Measurements from ENCODE around the gene AUTS2. TPM values are rescaled to one million over a fixed set of nuclear protein-coding genes. Genes with fewer than 3 reads are reported as not detected.
"Not testable (repeated sequence)": the region's sequence is repeated elsewhere in the genome, so short reads cannot be mapped to it uniquely, and the experiment has no call there.

AUTS2 gene
- total RNA-seq, 1 experiment from 2014 or later, result 4.6 TPM

DNA sequence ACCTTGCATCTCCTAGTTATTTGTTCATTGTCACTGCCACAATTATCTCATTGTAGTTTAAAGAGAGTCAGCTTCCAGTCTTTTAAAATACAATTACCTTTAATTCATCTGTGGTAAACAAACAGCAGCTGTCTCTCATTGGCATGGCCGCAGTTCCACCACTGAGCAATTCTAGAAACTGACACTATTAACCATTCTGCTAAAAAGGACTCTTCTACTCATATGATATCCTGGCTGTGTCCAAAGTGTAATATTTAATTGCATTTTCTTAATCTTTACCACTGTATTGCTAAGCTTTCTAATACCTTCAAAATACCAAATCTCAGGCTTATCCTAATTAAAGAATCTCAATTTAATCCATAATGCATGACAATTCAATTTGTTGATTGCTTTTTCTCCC is 639.0 kb downstream of the AUTS2 start:
- no peak for DNase-seq (ENCODE audit: low read depth)

- DNase-seq (ENCODE audit: low read depth), result no peak
Observed at GRCh38 chr7:70237831-70238575, 639.7 kb downstream of the AUTS2 start.

DNA sequence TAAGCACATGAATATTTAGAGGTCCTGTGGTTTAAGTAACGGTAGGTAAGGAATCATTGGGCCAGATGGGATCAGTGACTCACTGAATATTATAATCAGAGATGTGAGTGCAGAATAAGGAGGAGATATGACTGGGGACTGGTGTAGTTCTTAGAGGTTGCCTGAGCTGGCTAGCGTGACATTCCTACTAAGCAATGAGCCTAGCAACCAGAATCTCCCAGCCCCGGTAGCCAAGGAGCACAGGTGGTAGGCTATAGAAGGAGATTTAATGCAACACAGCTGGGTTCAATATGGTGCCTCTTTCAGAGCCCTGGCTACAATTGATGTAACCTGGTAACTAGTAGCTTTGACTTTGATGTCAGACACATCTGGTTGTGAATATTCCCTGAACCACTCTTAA is 641.6 kb downstream of the AUTS2 start:
- no peak for DNase-seq (ENCODE audit: low read depth)

GRCh38 chr7:70240873-70241272 is 642.6 kb downstream of the AUTS2 start:
- DNase-seq (ENCODE audit: low read depth), result no peak

DNA sequence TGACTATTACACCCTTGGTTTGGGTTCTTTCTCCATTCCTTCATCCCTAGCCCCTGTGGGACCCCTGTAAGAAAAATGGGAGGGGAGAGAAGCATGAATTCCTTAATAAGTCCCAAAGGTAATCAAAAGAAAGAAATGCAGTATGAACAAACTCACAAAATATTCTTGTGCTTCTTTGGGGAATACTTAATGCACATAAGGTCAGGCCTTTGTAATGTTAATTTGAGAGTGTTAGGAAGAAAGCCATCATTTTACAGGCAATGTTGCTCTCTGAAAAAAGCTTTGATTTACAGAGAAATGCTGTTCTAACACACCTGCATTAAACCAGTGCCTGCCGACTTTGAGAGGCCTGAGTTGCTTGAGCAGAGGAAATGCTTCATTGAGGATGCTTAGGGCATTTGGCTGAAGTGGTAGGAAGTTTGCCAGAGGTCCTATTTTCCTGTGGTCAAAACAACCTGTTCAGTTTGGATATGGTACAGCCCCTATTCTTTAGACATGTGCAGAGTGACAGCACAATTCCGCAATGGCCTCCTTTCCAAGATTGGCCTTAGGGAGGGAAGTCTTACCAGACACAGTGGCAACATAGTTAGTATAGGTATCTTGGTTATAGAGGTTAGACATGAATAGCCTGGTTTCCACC is 643.4 kb downstream of the AUTS2 start:
- DNase-seq (ENCODE audit: low read depth), result no peak

DNA sequence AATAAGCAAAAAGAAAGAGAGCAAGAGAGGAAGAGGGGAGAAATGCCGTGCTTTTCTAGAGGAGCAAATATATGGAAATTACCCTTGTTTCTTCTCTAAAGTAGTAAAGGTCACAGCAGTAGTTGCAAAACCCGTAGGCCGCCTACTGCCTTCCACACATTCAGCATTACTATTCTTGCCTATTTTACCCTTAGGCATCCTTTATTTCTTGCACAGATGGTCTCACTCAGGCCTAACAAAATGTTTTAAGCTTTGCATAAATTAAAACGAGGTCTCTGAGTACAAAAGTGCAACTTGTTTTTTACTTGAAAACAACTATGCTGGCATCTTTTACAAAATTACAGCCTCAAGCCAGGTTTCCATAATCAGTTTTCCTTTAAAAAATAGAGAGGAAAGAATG is 644.6 kb downstream of the AUTS2 start:
- no peak for DNase-seq (ENCODE audit: low read depth)

DNA sequence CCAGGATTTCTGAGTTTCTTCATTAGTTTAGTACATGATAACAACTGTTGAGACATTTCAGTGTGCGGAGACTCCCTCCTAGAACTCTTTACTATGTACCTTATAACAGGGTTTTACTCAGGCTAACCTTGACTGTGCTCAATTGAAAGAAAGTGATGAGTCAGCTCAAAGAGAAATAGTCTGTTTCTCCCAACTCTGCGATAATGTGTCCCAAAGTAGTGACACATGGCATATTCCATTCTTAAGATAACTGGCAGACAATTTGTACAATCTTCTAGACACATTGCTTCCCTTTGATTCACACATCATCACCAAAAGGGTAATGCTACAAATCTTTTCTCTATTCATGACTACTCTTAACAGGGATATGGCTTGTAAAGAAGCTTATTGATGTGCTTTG is 645.2 kb downstream of the AUTS2 start:
- no peak for DNase-seq (ENCODE audit: low read depth)

DNA sequence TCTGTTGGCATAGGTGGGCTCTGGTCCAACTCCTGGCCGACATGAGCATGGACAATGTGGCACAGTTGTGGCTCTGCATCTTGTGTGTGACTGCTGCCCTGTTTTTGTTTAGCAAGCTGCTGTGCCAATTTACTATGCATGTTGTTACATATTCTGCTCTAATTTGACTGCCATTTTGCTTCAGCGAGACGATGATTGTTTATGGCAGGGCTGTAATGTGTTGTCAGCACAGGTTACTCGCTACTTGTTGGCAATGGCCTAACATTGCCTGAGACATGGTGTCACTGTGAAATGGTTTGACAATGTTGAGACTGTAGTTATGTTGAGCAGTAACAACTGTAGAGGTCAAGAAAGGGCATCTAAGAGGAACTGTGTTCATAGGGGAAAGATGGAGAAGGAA is 659.6 kb downstream of the AUTS2 start:
- DNase-seq (ENCODE audit: low read depth), result no peak

GRCh38 chr7:70259502-70259901 is 661.2 kb downstream of the AUTS2 start:
- no peak for DNase-seq (ENCODE audit: low read depth)

GRCh38 chr7:70263471-70264255 is 665.4 kb downstream of the AUTS2 start:
- DNase-seq (ENCODE audit: low read depth), result no peak

DNA sequence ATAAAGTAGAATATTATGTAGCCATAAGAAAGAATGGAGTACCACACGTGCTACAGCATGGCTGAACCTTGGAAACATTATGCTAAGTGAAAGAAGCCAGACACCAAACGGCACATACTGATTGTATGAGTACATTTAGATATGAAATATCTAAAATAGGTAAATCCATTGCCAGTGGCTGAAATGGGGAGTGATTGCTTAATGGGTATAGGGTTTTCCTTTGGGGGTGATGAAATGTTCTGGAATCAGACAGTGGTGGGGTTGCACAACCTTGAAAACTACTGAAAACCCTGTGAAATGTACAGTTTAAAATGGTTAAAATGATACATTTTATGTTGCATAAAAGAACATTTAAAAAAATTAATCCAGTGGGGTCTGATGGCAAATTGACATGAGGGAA is 667.9 kb downstream of the AUTS2 start:
- DNase-seq (ENCODE audit: low read depth), result no peak

DNA sequence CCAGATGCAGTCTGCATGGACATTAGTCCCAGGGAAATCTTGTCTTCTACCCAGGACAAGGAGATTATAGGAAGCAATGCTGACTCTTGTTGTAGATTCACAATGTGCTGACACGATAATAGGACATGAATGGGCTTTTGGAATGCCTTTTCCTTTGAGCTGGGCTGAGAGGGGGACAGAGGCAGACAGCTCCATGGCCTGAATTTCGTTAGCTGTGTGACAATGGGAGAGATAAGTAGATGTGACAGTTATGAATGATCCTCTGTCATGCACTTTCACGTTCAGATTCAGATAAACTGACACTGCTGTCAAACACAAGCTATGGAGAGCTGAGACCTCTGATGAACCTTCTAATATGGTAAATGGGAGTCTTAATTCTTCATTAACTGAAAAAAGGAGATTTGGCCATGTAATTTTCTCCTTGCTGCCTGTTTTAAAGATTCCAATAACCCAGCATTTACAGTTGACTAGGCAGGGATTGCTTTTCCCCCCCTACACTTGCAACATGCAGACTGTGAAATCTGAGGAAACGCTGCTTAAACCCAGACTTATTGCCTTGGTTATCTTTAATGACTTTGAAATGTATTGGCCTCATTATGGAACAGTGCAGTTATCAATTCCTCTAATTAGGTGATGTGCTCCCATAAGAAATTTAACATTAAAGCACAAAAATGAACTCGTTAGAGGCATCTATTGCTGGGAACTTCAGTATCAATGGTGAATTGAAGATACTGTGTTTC is 669.3 kb downstream of the AUTS2 start:
- no peak for DNase-seq (ENCODE audit: low read depth)

GRCh38 chr7:70268179-70268578 is 669.9 kb downstream of the AUTS2 start:
- DNase-seq (ENCODE audit: low read depth), result no peak

- DNase-seq (ENCODE audit: low read depth), result no peak
Observed at GRCh38 chr7:70270149-70270548, 671.9 kb downstream of the AUTS2 start.

DNA sequence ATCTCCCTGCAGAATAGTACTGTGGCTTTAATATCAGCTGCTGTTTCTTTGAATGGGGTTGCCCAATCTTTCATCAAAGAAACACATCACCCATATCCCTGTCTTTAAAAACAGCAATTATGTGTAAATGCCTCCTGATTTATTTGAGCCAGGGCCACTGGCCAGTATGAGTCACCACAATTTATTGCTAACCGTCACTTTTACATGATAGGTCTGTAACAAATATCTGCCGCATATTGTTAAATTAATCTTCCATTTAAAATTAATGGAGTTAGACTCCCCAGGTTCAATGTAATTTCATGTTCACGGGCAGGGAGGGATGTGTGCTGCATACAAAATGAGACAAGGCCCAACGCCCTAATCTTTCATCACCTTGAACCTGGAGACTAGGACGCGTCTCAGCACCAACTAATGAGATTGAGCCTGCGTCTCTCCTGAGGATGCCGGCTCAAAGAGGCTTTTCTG is 673.4 kb downstream of the AUTS2 start:
- DNase-seq (ENCODE audit: low read depth), result peak; percentile 20

- not testable (repeated sequence) for DNase-seq (ENCODE audit: low read depth)
Observed at GRCh38 chr7:70275570-70275969, 677.3 kb downstream of the AUTS2 start.

DNA sequence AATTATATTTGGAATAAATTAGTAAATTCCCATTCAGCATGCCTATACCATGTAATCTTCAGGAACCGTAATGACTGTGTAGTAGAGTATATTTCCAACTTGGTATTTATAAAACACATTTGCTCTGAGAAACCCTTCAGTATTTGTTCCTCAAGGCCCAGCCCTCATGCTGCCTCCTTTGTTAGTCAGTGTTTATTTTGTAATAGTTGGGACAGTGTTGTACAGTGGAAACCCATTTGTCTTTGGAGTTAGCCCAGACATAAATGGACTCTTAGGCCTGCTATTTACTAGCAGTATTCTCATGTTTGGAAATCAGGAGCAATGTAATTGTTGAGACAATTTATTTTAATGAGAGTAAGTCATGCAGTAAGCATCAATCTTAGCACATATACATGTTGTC is 686.9 kb downstream of the AUTS2 start:
- no peak for DNase-seq (ENCODE audit: low read depth)

- DNase-seq (ENCODE audit: low read depth), result no peak
Observed at GRCh38 chr7:70285854-70286253, 687.6 kb downstream of the AUTS2 start.

DNA sequence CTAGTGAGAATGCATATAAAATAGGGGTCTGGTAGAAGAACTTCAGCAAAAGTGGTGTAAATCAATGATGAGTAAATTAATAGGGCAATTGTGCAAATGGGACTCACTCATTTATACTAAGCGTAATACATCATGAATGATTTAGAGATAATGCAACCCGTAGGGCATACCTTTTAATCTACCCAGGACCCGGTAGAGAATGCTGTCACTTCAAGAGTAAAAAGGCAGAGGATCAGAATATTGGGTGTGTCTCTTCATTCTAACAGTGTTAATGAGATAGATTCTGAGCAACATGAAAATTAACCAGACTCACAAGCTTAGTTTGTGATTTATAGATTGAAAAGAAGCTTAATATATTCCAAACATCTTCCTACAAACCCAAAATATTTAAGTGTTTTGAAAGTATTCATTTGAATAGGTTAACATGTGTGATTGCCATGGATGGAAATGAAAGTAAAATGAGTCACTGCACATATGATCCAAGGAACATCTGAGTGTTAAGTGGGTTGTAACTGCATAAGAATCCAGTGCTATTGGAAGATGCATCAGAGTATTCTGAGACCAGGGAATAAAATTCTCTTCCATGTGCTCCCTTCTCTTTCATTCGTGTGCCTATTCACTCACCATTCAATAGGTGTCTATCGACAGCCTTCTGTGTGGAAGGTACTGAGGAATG is 690.6 kb downstream of the AUTS2 start:
- DNase-seq (ENCODE audit: low read depth), result peak; percentile 3

DNA sequence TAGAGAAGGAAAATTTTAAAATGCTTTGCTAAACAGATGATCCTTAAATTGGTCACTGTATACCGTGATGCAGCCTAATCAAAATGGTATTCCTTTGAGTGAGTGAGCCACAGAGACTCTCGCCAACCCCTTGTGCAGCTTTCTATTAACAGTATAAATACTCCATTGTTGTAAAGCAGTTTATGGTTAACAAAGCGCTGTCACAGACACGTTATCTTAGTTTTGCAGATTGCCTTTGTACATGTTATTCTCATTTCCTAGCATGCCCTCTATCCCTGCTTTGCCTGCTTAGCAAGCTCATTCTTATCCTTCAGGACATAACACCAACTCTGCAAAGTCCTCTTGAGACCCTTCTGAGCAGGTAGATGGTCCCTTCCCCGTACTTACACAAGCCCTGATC is 694.4 kb downstream of the AUTS2 start:
- DNase-seq (ENCODE audit: low read depth), result no peak

- DNase-seq (ENCODE audit: low read depth), result no peak
Observed at GRCh38 chr7:70294211-70294911, 696.1 kb downstream of the AUTS2 start.

Data from LHCN-M2 (cell line).